SK-N-MC (cell line): ENCODE measurements around the gene RGS10.

Source experiments
- DNase-seq: peaks from one replicate; pipeline ENCODE4 v3.0.0-alpha.2; 2011; ENCODE audit warnings: low read depth, low spot score
- H3K27ac ChIP-seq: fragments of 200-600 bp; sonication (generic); 2 replicates; pipeline ENCODE4 v1.5.1; 2016; ENCODE audit warnings: mixed run types
- H3K36me3 ChIP-seq: fragments of 200-600 bp; sonication (generic); 2 replicates; pipeline ENCODE4 v1.6.1; 2017; ENCODE audit warnings: antibody characterized with exemption, low read length, mixed read lengths; ENCODE audit not compliant: insufficient read depth
- H3K4me3 ChIP-seq: fragments of 200-600 bp; sonication (generic); 2 replicates; pipeline ENCODE4 v1.5.1; 2016
- H3K9ac ChIP-seq: fragments of 200-600 bp; sonication (generic); 2 replicates; pipeline ENCODE4 v1.8.0; 2017; ENCODE audit warnings: mixed run types, mixed read lengths; ENCODE audit not compliant: insufficient read length
- H3K9me3 ChIP-seq: fragments of 200-600 bp; sonication (generic); 2 replicates; pipeline ENCODE4 v1.6.1; 2017; ENCODE audit warnings: low read depth, mild to moderate bottlenecking, antibody characterized with exemption, low read length, moderate library complexity, mixed read lengths
- EZH2 ChIP-seq: fragments of 200-600 bp; sonication (generic); IDR thresholded peaks from one replicate; pipeline ENCODE4 v1.6.1; 2017; ENCODE audit warnings: antibody characterized with exemption
- FOXP2 ChIP-seq: optimal IDR thresholded peaks from 2 replicates; pipeline ENCODE3; 2011; ENCODE audit warnings: mild to moderate bottlenecking, moderate library complexity; ENCODE audit not compliant: insufficient read depth; ENCODE audit errors: extremely low read length, control extremely low read depth
- POLR2AphosphoS5 ChIP-seq: IDR thresholded peaks from 2 replicates; pipeline ENCODE4 v1.6.1; 2012; ENCODE audit warnings: mild to moderate bottlenecking, low read depth, low read length, borderline replicate concordance

Gene RGS10

DNA sequence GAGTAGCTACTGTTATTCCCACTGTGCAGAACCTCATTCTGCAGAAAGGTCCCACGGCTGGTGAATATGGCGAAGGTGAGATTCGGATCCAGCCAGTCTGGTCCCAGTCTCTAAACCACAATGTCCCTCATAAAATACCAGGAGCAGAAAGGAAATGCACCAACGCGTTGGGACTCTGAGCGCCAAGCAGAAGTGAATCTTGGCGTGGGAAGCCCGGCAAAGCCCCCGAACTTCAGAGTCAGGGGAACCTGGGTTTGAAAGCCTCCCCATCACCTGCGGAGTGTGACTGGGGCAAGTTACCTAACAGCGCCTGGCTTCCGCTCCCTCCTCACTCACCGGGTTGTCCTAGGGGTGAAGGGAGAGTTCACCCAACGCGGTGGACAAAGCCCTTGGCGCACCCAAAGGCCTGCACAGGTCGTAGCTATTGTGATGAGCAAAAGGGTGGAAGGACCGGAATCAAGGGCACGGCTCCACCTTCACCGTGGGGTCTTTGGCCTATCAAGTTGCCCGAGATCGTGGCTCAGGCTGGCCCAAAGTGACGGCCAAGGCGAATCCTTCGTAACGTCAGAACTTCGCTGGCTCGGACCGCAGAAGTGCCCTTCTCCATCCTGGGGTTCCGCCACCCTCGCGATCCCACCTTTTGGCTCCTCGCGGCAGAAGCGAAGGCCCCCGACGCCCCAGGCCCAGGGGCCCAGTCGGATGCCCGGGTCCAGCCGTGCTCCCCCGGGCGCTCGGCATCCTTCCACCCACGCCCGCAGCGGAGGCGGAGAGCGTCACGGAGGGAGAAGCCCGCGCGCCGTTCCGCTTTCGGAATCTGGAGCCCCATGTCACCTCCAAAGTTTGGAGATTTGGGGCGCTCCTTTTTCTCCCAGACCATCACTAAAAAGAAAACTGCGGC is 811 bp downstream of the RGS10 start:
- no peak for TF ChIP-seq EZH2
- TF ChIP-seq FOXP2, result no peak
- TF ChIP-seq POLR2AphosphoS5, result no peak
- Histone ChIP-seq H3K4me3 (peak overlapping the region; percentile 78), H3K9ac (peak overlapping the region; percentile 41), H3K36me3 (no peaks in the 10 kb centered on the region), H3K27ac (no peak overlapping the region), H3K9me3 (no peaks in the 10 kb centered on the region)
- DNase-seq, result no peak

GRCh38 chr10:119541046-119541445 is 1.5 kb downstream of the RGS10 start:
- DNase-seq, result no peak
- no peak overlapping the region for H3K9ac ChIP-seq
- H3K4me3 ChIP-seq, result peak overlapping the region; percentile 78
- no peak for TF ChIP-seq POLR2AphosphoS5
- TF ChIP-seq FOXP2, result no peak
- no peak for TF ChIP-seq EZH2
- no peaks in the 10 kb centered on the region for H3K9me3 ChIP-seq
- H3K36me3 ChIP-seq, result no peaks in the 10 kb centered on the region
- H3K27ac ChIP-seq, result no peak overlapping the region

GRCh38 chr10:119540038-119540437 is 2.5 kb downstream of the RGS10 start:
- H3K36me3 ChIP-seq, result no peaks in the 10 kb centered on the region
- DNase-seq, result no peak
- no peak overlapping the region for H3K9ac ChIP-seq
- no peak for TF ChIP-seq POLR2AphosphoS5
- TF ChIP-seq EZH2, result no peak
- TF ChIP-seq FOXP2, result no peak
- no peaks in the 10 kb centered on the region for H3K9me3 ChIP-seq
- no peak overlapping the region for H3K27ac ChIP-seq
- H3K4me3 ChIP-seq, result no peak overlapping the region

DNA sequence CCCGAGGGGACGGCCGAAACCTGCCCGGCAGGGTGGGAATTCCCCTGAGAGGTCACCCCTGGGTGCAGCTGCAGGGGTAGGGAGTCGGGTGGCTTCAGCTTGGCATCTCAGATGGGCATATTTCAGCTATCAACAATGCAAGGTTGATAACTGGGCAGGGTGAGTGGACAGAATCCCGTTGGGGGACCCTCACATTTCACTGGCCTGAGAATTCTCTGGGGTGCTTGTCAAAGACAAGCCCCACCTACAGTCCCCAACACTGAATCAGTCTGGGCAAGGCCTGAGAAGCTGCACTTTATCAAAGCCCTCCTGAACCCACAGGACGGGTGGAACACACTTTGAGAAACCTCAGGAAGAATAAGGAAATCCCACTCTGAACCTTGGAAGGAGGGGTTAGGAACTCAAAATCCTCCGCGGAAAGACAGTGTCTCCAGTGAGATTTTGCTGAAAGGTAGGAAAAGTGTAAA is 3.1 kb downstream of the RGS10 start:
- no peak for DNase-seq
- Histone ChIP-seq H3K27ac (no peak overlapping the region), H3K9ac (no peak overlapping the region), H3K9me3 (no peaks in the 10 kb centered on the region), H3K36me3 (no peaks in the 10 kb centered on the region), H3K4me3 (no peak overlapping the region)
- TF ChIP-seq POLR2AphosphoS5 (no peak), FOXP2 (no peak), EZH2 (no peak)

- Histone ChIP-seq H3K36me3 (no peaks in the 10 kb centered on the region), H3K4me3 (no peak overlapping the region), H3K9ac (no peak overlapping the region), H3K27ac (no peak overlapping the region), H3K9me3 (no peaks in the 10 kb centered on the region)
- DNase-seq, result no peak
- TF ChIP-seq POLR2AphosphoS5 (no peak), FOXP2 (no peak), EZH2 (no peak)
Measured at GRCh38 chr10:119538632-119539358, 3.7 kb downstream of the RGS10 start.

DNA sequence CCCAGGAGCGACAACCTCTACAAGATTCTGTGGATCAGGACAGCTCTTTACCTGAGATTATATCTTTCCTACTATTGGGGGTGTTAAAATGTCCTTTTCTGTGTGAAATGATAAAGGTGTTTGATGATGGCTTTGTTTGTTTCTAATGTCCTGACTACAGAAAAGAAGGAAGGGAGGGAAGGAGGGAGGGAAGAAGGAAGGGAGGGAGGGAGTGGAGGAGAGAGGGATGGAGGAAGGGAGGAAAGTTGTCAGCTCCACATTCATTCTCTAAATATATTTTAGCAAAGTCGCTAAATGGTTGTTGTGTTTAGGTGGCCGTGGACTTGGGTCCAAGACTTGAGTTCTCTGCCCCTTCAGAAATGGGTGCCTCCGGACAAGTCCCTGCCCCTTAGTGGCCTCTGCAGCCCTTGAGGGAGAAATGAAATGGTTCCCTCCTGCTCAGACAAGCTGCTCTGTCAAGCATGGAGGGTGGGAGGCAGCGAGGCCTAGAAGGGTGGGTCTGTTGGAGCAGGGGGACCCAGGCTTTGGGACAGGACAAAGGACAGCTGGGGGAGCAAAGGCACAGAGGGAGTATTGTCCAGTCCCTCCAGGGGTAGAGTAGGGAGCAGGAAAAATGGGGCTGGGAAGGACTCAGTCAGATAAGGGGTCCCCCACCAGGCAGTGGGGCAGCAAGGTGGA is 4.4 kb downstream of the RGS10 start:
- no peak overlapping the region for H3K4me3 ChIP-seq
- H3K36me3 ChIP-seq, result no peaks in the 10 kb centered on the region
- H3K27ac ChIP-seq, result no peak overlapping the region
- DNase-seq, result no peak
- no peaks in the 10 kb centered on the region for H3K9me3 ChIP-seq
- no peak for TF ChIP-seq POLR2AphosphoS5
- no peak for TF ChIP-seq FOXP2
- no peak for TF ChIP-seq EZH2
- no peak overlapping the region for H3K9ac ChIP-seq

GRCh38 chr10:119536508-119537025 is 6.0 kb downstream of the RGS10 start:
- TF ChIP-seq FOXP2 (no peak), EZH2 (no peak), POLR2AphosphoS5 (no peak)
- Histone ChIP-seq H3K4me3 (no peak overlapping the region), H3K36me3 (no peaks in the 10 kb centered on the region), H3K27ac (no peak overlapping the region), H3K9me3 (no peaks in the 10 kb centered on the region), H3K9ac (no peak overlapping the region)
- DNase-seq, result no peak
